G401.6 (cell line): ENCODE data around the gene RAC3.

Source experiments
- FAIRE-seq: peaks from 2 replicates; lab custom pipeline; 2012; peaks lifted over from hg19 to GRCh38; lab: Jason Lieb, UNC

Gene RAC3

DNA sequence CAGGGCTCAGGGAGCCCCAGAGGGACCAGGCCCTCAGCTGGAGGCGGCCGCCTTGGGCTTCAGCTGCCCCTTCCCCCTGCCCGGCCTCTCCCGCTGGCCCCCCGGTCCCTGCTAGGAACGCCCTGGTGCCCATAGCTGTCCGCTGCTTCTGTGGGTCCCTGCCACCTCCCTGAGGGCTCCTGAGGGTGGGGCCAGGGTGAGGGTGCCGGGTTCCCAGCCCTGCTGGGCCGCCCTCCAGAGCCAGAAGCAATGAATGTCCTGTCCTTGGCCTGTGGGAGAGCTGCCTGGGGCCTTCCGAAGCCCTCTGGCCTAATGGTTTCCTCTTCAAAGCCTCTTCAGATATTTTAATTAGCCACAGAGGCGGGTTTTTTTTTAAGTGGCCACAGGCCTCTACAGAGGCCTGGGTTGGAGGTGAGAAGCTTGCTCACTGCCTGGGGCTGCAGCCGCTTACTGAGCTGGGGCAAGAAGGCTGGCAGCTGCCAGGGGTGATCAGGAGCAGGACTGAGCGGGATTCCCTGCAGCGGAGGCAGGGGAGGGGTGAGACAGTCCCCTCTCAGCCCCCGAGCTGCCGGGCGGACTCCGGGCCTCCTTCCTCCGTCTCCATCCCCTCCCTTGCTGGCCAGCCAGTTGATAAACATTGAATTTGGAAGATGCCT, 18.7 kb upstream of the RAC3 start:
- no peak for FAIRE-seq

DNA sequence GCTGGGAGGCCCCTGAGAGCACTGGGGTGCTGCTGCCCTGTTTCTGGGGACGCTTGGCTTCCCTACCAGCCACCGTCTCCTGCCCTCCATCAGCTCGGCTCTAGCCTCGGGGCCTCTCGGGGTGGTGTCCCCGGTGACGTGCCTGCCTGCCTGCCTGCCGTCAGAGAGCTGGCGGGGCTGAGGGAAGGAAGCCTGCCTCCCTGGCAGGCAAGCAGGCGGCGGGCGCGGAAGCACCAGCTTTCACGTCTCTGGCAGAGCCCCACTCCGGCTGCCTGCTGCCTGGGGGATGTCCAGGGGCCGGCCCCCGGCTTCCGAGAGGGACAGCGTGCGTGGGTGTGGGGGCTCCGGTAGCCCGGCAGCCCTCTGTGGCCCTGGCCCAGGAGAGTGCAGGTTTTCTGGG, 18.1 kb upstream of the RAC3 start:
- FAIRE-seq = no peak

- FAIRE-seq = no peak
These were observed 17.6 kb upstream of the RAC3 start for GRCh38 chr17:82013772-82014321.

- FAIRE-seq = no peak
These were observed 17.0 kb upstream of the RAC3 start for GRCh38 chr17:82014432-82014831.

DNA sequence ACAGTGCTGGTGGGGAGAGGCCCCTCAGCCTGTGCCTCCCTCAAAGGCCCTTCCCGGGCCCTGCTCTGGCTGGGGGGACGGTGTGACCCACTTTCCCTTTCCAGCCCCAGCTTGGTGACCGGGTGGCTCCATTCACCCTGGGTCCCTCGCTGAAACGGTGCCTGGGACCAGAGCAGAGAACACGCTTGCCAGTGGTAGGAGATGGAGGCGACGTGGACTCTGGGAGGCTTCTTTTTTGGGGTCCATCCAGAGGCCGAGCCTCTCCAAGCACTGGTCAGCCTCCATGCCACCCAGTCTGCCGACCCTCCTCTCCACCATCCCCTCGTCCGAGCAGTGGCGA, 16.5 kb upstream of the RAC3 start:
- no peak for FAIRE-seq

DNA sequence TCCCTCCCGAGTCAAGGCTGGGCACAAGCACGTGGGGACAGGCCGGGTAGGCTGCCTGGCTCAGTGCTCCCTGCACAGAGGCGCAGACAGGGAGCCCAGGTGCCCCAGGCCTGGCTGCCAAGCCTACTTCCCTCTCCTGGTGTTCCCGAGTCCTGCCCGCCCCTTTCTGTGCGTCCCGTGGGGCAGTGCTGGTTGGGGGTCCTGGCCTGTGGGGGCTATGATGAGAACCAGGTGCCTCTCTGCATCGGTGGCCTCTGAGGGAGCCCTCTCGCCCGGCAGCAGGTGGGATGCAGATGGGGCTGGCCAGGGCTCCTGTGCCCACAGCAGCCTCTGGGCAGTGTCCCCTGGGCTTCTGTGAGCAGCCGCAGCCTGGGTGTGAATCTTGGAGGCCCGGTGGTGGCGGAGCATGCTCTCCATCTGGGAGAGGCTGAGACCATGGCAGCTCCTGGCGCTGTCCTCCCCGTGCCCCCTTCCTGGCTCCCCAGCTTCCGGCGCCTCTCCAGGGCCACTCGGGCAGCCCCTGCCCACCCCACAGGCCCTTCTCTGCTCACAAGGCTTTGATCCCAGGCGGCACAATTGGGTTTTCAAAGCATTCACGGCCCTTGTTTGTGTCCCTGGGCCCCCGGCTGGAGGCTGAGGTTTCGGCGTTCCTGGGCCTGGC, 16.0 kb upstream of the RAC3 start:
- no peak for FAIRE-seq

DNA sequence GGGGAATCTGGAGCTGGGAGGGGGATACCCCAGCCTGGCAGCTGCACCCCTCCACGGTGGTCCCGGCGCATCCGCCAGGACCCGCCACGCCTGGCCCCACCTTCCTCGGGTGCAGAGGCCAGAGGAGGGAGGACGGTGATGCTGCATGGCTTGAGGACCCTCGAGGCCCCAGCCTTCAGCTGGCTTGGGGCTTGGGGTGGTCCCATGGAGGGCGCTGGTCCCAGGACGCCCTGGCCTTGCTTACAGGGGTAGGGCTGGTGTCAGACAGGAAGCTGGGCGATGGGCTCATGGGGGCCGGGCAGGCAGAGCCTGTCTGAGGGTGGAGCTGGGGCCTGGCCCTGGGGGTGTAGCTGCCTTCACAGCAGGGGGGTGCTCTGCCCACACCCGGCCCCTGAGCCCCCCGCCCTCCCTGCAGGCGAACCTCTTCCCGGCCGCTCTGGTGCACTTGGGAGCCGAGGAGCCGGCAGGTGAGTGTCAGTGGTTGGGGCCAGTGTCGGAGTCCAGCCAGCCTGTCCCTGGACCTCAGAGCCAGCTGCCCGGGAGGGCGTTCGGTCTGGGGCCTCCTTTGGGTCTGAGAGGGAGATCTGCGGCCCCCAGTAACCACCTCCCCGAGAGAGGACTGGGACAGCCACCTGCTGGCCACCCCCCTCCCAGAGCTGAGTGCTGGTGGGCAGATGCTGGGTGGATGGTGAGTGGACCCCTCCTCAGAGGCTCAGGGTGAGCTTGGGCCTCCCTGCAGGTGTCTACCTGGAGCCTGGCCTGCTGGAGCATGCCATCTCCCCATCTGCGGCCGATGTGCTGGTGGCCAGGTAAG, 15.2 kb upstream of the RAC3 start:
- no peak for FAIRE-seq

DNA sequence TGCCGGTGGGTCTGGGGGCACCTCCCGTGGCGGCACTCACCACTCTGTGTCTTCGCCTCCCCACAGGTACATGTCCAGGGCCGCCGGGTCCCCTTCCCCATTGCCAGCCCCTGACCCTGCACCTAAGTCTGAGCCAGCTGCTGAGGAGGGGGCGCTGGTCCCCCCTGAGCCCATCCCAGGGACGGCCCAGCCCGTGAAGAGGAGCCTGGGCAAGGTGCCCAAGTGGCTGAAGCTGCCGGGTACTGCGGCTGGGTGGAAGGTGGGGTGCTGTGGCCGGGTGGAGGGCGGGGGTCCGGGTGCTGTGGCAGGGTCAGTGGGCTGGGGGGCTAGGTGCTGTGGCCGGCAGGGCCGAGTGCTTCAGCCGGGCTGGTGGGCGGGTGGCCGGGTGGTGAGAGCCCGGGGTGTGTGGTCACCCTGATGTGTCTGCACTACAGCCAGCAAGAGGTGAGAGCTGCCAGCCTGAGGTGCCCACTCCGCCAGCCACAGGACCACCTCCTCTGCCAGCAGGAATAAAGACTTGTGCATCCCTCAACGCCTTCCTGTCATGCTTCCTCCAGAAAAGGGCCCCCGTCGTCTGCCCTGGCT, 14.5 kb upstream of the RAC3 start:
- no peak for FAIRE-seq

GRCh38 chr17:82017612-82018151, 13.8 kb upstream of the RAC3 start:
- no peak for FAIRE-seq

- FAIRE-seq = no peak
These were observed 13.1 kb upstream of the RAC3 start for GRCh38 chr17:82018152-82018988.

DNA sequence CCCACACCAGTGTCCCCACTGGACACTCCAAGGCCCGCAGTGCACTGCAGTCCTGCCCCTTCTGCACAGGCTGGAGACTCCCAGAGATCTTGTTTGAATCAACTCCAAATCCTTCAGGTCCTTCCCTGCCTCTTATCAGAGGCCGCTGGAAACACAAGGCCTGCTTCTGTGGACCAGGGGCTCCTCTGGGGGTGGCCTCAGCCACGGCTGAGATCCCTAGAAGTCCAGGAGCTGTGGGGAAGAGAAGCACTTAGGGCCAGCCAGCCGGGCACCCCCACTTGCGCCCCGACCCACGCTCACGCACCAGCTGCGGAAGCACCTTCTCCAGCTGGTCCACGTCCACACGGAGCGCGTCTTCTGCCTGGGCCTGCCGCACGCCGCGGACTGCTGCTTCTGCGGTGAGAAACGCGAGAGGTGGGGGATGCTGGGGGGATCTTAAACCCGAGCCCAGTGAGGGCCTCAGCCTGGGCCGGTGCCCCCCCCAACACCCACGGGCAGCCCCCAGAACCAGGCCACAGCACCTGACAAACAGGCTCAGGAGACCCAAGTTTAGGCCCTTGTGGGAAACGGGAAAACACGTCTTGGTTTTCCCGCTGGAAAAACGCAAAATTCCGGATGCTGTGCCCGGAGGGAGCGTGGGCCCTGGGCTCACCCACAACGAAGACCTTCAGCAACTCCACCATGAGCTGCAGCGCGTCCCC, 12.3 kb upstream of the RAC3 start:
- no peak for FAIRE-seq

DNA sequence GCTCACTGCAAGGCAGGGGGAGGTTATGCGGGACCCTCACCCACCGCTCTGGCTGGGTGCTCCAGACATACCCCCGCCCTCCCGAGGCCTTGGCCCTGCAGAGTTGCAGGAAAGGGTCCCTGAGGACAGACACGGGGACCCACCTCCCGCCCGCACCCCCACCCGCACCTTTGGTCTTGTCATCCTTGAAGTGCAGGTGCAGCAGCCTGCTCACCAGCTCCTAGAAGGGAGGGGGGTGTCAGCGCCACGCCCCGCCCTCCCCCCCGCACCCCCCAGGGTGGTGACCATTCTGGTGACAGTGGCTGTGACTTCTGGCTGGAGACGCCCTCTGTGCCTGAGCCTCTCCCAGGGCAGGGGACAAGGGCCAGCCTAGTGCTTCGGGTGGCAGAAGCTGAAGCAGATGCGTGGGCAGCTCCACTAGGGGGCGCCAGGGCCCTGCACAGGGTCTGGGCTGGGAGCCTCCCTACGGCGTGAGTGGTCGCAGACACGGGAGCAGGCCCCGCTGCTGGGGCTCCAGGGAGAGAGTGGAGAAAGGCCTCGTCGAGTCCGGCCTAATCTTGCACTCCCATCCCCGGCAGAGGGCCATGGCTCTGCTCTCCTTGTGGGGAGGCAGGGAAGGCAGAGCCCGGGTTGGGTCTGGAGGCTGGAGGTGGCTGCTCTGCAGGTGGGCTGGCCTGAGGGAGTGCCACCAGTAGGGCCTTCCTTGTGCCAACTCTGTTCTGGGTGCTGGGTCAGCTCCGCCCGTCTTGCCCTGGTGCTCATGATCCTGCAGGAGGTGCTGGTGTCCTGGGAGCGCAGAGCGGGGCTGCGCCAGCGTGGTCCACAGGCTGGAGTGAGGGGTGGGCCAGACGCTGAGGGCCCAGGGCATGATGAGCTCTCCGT, 11.5 kb upstream of the RAC3 start:
- no peak for FAIRE-seq

DNA sequence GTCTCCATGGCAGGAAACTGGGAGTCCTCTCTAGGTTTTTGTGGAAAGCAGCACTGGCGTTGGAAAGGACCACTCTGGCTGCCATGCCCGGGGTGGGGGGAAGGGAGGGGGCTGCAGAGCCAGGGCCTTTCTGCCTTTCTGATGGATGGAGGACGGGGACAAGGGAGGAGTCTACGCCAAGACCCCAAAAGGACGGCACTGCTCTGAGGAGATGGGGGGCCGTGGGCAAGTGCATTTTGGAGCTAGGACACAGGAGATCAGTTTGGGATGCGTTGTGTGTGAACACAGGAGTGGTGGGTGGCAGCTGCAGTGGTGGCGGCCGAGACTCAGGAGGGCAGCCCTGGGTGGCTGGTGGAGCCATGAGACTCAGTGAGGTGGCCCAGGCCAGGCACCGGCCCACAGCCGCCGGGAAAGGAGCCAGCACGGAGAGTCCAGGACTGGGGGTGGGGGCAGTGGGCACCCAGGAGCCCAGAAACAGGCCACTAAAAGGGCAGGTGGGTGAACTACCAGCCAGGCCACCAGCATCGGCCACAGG, 10.8 kb upstream of the RAC3 start:
- FAIRE-seq = no peak

GRCh38 chr17:82021107-82021899, 10.2 kb upstream of the RAC3 start:
- FAIRE-seq = no peak

DNA sequence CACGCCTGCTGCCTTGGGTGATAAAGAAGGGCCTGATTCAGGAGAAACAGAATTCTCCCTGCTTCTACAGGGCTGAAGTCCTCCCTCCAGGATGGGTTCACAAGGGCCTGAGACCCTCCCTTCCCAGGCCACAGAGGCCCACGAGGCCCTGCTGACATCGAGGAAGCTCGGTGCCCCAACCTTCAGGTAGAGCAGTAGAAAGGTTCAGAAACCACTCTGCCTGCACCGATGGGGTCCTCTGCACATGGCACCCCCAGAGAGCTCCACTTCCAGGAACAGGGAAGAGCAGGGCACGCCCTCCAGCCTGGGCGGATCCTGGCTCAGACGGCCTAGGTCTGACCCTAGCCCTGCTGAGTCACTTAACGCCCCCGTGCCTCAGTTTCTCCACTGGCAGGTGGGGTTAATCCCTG, 9.6 kb upstream of the RAC3 start:
- no peak for FAIRE-seq

DNA sequence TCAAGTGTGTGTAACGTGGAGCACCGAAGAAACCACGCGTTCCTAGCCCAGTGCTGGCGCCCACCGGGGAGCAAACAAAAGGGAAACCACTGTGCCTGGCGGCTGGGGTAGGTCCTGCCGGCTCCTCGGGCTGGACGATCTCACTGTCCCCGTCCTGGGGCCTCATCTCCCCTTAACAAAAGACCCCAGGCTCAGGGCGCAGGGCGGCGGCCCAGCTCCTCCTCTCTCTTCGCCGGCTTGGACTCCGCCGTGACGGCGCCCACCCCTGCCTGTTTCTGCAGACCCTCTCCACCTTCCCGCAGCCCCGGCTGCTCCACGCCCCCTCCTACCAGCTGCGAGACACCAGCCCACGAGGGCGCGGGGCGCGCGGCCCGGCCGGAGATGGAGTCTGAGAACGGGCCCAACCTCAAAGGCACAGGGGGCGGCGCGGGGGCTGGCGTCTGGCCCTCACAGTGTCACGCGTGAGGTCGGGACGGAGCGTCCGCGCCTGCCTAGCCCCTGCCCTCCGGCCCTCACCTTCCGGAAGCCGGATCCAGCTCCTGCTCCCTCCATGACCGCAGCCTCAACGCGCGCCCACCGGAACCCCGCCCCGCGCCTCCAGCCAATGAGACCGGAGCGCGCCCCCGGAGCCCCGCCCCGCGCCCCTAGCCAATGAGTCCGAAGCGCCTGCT, 9.0 kb upstream of the RAC3 start, which contains the start of gene CENPX:
CENPX (minus strand) TSS at position 569 of the 671 bp plus-strand sequence; CDS start at position 552, 17 bp downstream.
- FAIRE-seq = no peak

DNA sequence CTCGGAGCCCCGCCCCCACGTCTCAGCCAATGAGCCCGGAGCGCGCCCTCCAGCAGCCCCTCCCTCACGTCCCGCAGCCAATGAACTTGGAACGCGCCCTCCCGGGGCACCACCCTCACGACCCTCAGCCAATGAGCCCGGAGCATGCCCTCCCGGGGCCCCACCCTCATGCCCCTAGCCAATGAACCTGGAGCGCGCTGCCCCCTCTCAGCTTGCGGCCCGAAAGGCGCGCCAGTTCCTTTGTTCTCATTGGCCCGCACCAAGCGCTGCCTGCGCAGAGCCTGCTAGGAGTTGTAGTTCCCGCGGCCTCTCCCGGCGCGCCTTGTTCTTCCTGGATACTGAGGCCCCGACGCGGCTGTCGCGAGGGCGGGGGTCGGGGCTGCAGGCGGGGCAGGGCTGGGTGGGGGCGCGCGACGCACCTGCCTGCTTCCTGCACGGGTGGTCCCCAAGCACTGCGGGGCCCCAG, 8.5 kb upstream of the RAC3 start, which contains the start of gene LRRC45:
LRRC45 (plus strand) TSS at position 325 of the 466 bp plus-strand sequence. CDS start 339 bp downstream, outside the sequence.
- FAIRE-seq = peak; percentile 99
